COR-L47 (cell line): ENCODE results near the gene AOPEP.
A peak's percentile ranks its signal among the peaks of the same experiment; 100 is the strongest.
"Not testable (repeated sequence)": the region's sequence is repeated elsewhere in the genome, so short reads cannot be mapped to it uniquely, and the experiment has no call there.

Experiments
- DNase-seq: peaks from one replicate; lab custom pipeline; 2025; lab: John Stamatoyannopoulos, UW

Gene AOPEP

GRCh38 chr9:94870793-94871558, 144.5 kb downstream of the AOPEP start:
- no peak for DNase-seq

- DNase-seq, result no peak
Measured at GRCh38 chr9:94872083-94872833, 145.8 kb downstream of the AOPEP start.

- DNase-seq, result no peak
Measured at GRCh38 chr9:94872891-94873511, 146.5 kb downstream of the AOPEP start.

- DNase-seq, result no peak
Measured at GRCh38 chr9:94874316-94874715, 147.8 kb downstream of the AOPEP start.

GRCh38 chr9:94875300-94876020, 149.0 kb downstream of the AOPEP start:
- no peak for DNase-seq

- not testable (repeated sequence) for DNase-seq
Measured at GRCh38 chr9:94878804-94879203, 152.3 kb downstream of the AOPEP start.

- no peak for DNase-seq
Measured at GRCh38 chr9:94879230-94879629, 152.7 kb downstream of the AOPEP start.

- DNase-seq, result no peak
Measured at GRCh38 chr9:94881023-94881422, 154.5 kb downstream of the AOPEP start.

- DNase-seq, result no peak
Measured at GRCh38 chr9:94881454-94881853, 155.0 kb downstream of the AOPEP start.

GRCh38 chr9:94881940-94882339, 155.4 kb downstream of the AOPEP start:
- no peak for DNase-seq

GRCh38 chr9:94882966-94883641, 156.6 kb downstream of the AOPEP start:
- DNase-seq, result peak; percentile 1

- no peak for DNase-seq
Measured at GRCh38 chr9:94885854-94886447, 159.5 kb downstream of the AOPEP start.

- DNase-seq, result no peak
Measured at GRCh38 chr9:94887721-94888120, 161.2 kb downstream of the AOPEP start.

GRCh38 chr9:94888775-94889174, 162.3 kb downstream of the AOPEP start:
- no peak for DNase-seq

- DNase-seq, result no peak
Measured at GRCh38 chr9:94889628-94890027, 163.1 kb downstream of the AOPEP start.

- no peak for DNase-seq
Measured at GRCh38 chr9:94891183-94891582, 164.7 kb downstream of the AOPEP start.

- DNase-seq, result no peak
Measured at GRCh38 chr9:94892675-94893074, 166.2 kb downstream of the AOPEP start.

GRCh38 chr9:94894094-94894699, 167.7 kb downstream of the AOPEP start:
- DNase-seq, result no peak

- no peak for DNase-seq
Measured at GRCh38 chr9:94895668-94896067, 169.2 kb downstream of the AOPEP start.

GRCh38 chr9:94896512-94896911, 170.0 kb downstream of the AOPEP start:
- no peak for DNase-seq
